ENCODE data around the gene PTPRM.

PTPRM gene

DNA sequence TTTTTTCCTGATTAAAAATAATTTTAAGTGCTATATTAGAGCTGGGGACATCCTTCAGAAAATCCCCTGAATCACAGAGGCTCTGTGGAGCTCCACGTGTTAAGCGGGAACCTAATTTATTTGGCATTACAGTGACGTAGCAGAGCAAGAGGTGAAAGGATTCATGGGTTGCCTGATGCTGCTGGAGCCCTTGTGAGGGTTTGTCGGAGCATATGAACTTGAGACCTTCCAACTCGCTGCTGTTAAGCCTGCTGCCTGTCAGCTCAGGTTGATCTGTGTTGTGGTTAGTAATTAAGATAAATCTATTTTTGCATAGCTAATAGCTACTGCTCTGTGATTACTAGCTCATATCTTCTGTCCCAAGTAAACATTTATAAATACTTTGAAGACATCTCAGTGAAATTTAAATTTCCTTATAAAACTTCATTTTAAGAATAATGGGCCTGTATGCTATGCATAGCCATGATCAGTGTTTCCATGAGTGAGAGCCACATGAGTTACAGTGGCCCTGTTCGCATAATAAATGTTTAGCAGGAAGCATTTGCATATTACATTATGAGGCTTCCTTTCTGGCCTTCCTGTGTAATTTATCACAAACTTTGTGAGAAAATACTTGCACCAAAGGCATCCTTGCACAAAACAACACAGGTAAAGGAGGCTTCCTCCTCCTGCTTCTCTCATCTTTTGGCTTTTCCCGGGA is 438.9 kb downstream of the PTPRM start:
- Histone ChIP-seq H3F3A (ENCODE audit: insufficient read depth) (no peaks in the 10 kb centered on the region), H3K4me2 (ENCODE audit: low read depth, low read length, poor library complexity, severe bottlenecking) (no peak overlapping the region), H3K27ac (ENCODE audit: low read depth, low read length) (no peak overlapping the region), H3K4me3 (ENCODE audit: insufficient read depth, low read length, poor library complexity, severe bottlenecking) (no peak overlapping the region), H3K9ac (ENCODE audit: low read length) (no peak overlapping the region), H3K9me2 (replicated peaks; ENCODE audit: insufficient read depth, low read length) (no peaks in the 10 kb centered on the region), H4K20me1 (ENCODE audit: low read depth, low read length) (no peaks in the 10 kb centered on the region), H3K9me3 (ENCODE audit: insufficient read depth, low read length) (no peaks in the 10 kb centered on the region), H3K79me2 (ENCODE audit: insufficient read depth, low read length) (no peaks in the 10 kb centered on the region), H3K36me3 (ENCODE audit: low read length) (no peaks in the 10 kb centered on the region), H3K27me3 (ENCODE audit: low read length) (no peaks in the 10 kb centered on the region), H2AFZ (ENCODE audit: low read depth, low read length, severe bottlenecking) (no peak overlapping the region)
- TF ChIP-seq, protein P1, sequence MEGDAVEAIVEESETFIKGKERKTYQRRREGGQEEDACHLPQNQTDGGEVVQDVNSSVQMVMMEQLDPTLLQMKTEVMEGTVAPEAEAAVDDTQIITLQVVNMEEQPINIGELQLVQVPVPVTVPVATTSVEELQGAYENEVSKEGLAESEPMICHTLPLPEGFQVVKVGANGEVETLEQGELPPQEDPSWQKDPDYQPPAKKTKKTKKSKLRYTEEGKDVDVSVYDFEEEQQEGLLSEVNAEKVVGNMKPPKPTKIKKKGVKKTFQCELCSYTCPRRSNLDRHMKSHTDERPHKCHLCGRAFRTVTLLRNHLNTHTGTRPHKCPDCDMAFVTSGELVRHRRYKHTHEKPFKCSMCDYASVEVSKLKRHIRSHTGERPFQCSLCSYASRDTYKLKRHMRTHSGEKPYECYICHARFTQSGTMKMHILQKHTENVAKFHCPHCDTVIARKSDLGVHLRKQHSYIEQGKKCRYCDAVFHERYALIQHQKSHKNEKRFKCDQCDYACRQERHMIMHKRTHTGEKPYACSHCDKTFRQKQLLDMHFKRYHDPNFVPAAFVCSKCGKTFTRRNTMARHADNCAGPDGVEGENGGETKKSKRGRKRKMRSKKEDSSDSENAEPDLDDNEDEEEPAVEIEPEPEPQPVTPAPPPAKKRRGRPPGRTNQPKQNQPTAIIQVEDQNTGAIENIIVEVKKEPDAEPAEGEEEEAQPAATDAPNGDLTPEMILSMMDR (IDR thresholded peaks at IDR 0.05; ENCODE audit: insufficient read depth, low read length, poor library complexity, severe bottlenecking): no peak
- TF ChIP-seq EZH2phosphoT487 (conservative IDR thresholded peaks at IDR 0.05; ENCODE audit: low read length): no peak

DNA sequence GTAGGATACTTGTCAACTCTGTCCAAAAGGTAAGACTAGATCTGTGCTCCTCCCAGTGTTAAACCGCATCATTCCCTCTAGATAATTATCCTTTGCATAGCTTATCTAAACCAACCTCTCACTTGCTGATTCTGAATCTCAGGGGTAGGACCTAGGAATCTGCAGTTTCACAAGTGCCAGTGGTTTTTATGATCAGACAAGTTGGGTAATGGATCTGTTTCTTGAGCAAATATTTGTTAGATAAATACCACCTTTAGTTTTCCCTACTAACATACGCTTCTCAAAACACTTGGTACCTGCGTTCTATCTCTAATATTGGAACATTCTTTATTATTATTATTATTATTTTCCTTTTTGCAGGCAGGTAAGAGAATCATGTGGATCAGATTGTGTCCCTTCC is 439.9 kb downstream of the PTPRM start:
- Histone ChIP-seq H3K9me2 (replicated peaks; ENCODE audit: insufficient read depth, low read length) (no peaks in the 10 kb centered on the region), H2AFZ (ENCODE audit: low read depth, low read length, severe bottlenecking) (no peak overlapping the region), H3F3A (ENCODE audit: insufficient read depth) (no peaks in the 10 kb centered on the region), H3K79me2 (ENCODE audit: insufficient read depth, low read length) (no peaks in the 10 kb centered on the region), H4K20me1 (ENCODE audit: low read depth, low read length) (no peaks in the 10 kb centered on the region), H3K9me3 (ENCODE audit: insufficient read depth, low read length) (no peaks in the 10 kb centered on the region), H3K27me3 (ENCODE audit: low read length) (no peaks in the 10 kb centered on the region), H3K4me2 (ENCODE audit: low read depth, low read length, poor library complexity, severe bottlenecking) (no peak overlapping the region), H3K9ac (ENCODE audit: low read length) (no peak overlapping the region), H3K4me3 (ENCODE audit: insufficient read depth, low read length, poor library complexity, severe bottlenecking) (no peak overlapping the region), H3K36me3 (ENCODE audit: low read length) (no peaks in the 10 kb centered on the region), H3K27ac (ENCODE audit: low read depth, low read length) (no peak overlapping the region)
- TF ChIP-seq, protein P1 (IDR thresholded peaks at IDR 0.05; ENCODE audit: insufficient read depth, low read length, poor library complexity, severe bottlenecking): no peak
- TF ChIP-seq EZH2phosphoT487 (conservative IDR thresholded peaks at IDR 0.05; ENCODE audit: low read length): no peak

DNA sequence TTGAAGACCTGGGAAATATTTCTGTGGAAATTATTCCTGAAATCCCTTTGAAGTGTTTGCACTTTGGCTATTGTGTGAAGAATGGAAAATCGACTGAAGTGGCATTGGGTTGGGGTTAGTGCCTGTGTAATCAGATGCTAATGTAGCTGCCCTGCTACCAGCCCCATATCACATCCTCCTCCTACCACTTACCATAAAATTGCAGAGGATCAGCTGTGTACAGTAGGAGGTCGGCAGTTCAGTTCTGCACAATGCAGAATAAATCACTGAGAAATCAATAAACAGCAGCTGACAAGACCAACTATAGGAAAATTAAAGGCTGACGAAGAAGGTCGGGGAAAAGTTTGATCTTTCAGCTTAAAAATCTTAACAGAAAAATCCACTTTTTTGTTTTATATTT is 440.9 kb downstream of the PTPRM start:
- Histone ChIP-seq H2AFZ (ENCODE audit: low read depth, low read length, severe bottlenecking) (no peak overlapping the region), H4K20me1 (ENCODE audit: low read depth, low read length) (no peaks in the 10 kb centered on the region), H3K9ac (ENCODE audit: low read length) (no peak overlapping the region), H3K27me3 (ENCODE audit: low read length) (no peaks in the 10 kb centered on the region), H3F3A (ENCODE audit: insufficient read depth) (no peaks in the 10 kb centered on the region), H3K27ac (ENCODE audit: low read depth, low read length) (no peak overlapping the region), H3K4me3 (ENCODE audit: insufficient read depth, low read length, poor library complexity, severe bottlenecking) (no peak overlapping the region), H3K79me2 (ENCODE audit: insufficient read depth, low read length) (no peaks in the 10 kb centered on the region), H3K9me3 (ENCODE audit: insufficient read depth, low read length) (no peaks in the 10 kb centered on the region), H3K9me2 (replicated peaks; ENCODE audit: insufficient read depth, low read length) (no peaks in the 10 kb centered on the region), H3K4me2 (ENCODE audit: low read depth, low read length, poor library complexity, severe bottlenecking) (no peak overlapping the region), H3K36me3 (ENCODE audit: low read length) (no peaks in the 10 kb centered on the region)
- TF ChIP-seq, protein P1 (IDR thresholded peaks at IDR 0.05; ENCODE audit: insufficient read depth, low read length, poor library complexity, severe bottlenecking): no peak
- TF ChIP-seq EZH2phosphoT487 (conservative IDR thresholded peaks at IDR 0.05; ENCODE audit: low read length): no peak

All from SU-DHL-6 (cell line).